DOHH2 (cell line): Measurements from ENCODE around the gene ADTRP.

ENCODE experiments used
- H3F3A ChIP-seq: fragments of 200-600 bp; sonication (generic), shearing (Covaris generic); 2 replicates; pipeline ENCODE4 v1.6.0; 2016; ENCODE audit warnings: antibody characterized with exemption, mild to moderate bottlenecking; ENCODE audit not compliant: control insufficient read depth, insufficient read depth
- H3K27ac ChIP-seq: fragments of 200-600 bp; sonication (generic); 2 replicates; pipeline ENCODE4 v1.5.1; 2014; ENCODE audit warnings: low read depth, mild to moderate bottlenecking, low read length, moderate library complexity
- H3K27me3 ChIP-seq: fragments of 200-600 bp; sonication (generic); 2 replicates; pipeline ENCODE4 v1.6.1; 2014; ENCODE audit warnings: mild to moderate bottlenecking, low read length, mixed read lengths; ENCODE audit not compliant: control insufficient read depth
- H3K36me3 ChIP-seq: fragments of 200-600 bp; sonication (generic); 2 replicates; pipeline ENCODE4 v1.6.1; 2014; ENCODE audit warnings: mild to moderate bottlenecking, low read length, moderate library complexity, mixed read lengths; ENCODE audit not compliant: control insufficient read depth
- H3K4me1 ChIP-seq: fragments of 200-600 bp; sonication (generic); 2 replicates; pipeline ENCODE4 v1.6.1; 2014; ENCODE audit warnings: mild to moderate bottlenecking, low read length, mixed read lengths; ENCODE audit not compliant: control insufficient read depth
- H3K4me2 ChIP-seq: fragments of 200-600 bp; sonication (generic); 2 replicates; pipeline ENCODE4 v1.6.0; 2014; ENCODE audit warnings: mild to moderate bottlenecking, low read length, moderate library complexity
- H3K4me3 ChIP-seq: fragments of 200-600 bp; sonication (generic); 2 replicates; pipeline ENCODE4 v1.5.1; 2014; ENCODE audit warnings: mild to moderate bottlenecking, low read length, mixed read lengths
- H3K79me2 ChIP-seq: fragments of 200-600 bp; sonication (generic); 2 replicates; pipeline ENCODE4 v1.6.1; 2014; ENCODE audit warnings: mild to moderate bottlenecking, low read length, mixed read lengths; ENCODE audit not compliant: control insufficient read depth
- H3K9me2 ChIP-seq: fragments of 200-600 bp; sonication (generic); replicated peaks from 2 replicates; pipeline ENCODE4 v1.6.1; 2014; ENCODE audit warnings: mild to moderate bottlenecking, low read length, mixed read lengths; ENCODE audit not compliant: control insufficient read depth
- H3K9me3 ChIP-seq: fragments of 200-600 bp; sonication (generic); 2 replicates; pipeline ENCODE4 v1.6.1; 2014; ENCODE audit warnings: antibody characterized with exemption, low read length, mixed read lengths; ENCODE audit not compliant: control insufficient read depth, insufficient read depth
- H4K20me1 ChIP-seq: fragments of 200-600 bp; sonication (generic); 2 replicates; pipeline ENCODE4 v1.6.0; 2014; ENCODE audit warnings: low read depth, mild to moderate bottlenecking, antibody characterized with exemption, low read length, moderate library complexity; ENCODE audit not compliant: control insufficient read depth, insufficient read depth
- EZH2phosphoT487 ChIP-seq: fragments of 200-600 bp; sonication (generic); IDR thresholded peaks from 2 replicates; pipeline ENCODE4 v1.6.1; 2017; ENCODE audit warnings: borderline replicate concordance, mild to moderate bottlenecking, antibody characterized with exemption, low read length, moderate library complexity, mixed read lengths
- TF ChIP-seq, protein P1 (sequence below): fragments of 200-600 bp; sonication (generic); IDR thresholded peaks from one replicate; pipeline ENCODE4 v1.5.1; 2014; ENCODE audit warnings: antibody characterized with exemption, mild to moderate bottlenecking, low read depth, low read length; ENCODE audit not compliant: poor library complexity, severe bottlenecking

The ADTRP gene

GRCh38 chr6:11702500-11703130 lies 76.0 kb downstream of the ADTRP start:
- Histone ChIP-seq H3K27ac (no peak overlapping the region), H4K20me1 (no peaks in the 10 kb centered on the region), H3K4me3 (no peak overlapping the region), H3K4me2 (no peak overlapping the region), H3K9me2 (no peaks in the 10 kb centered on the region), H3K4me1 (no peaks in the 10 kb centered on the region), H3K79me2 (no peaks in the 10 kb centered on the region), H3K9me3 (no peaks in the 10 kb centered on the region), H3K36me3 (no peaks in the 10 kb centered on the region), H3F3A (no peaks in the 10 kb centered on the region), H3K27me3 (no peaks in the 10 kb centered on the region)
- no peak for TF ChIP-seq EZH2phosphoT487
- TF ChIP-seq, protein P1, sequence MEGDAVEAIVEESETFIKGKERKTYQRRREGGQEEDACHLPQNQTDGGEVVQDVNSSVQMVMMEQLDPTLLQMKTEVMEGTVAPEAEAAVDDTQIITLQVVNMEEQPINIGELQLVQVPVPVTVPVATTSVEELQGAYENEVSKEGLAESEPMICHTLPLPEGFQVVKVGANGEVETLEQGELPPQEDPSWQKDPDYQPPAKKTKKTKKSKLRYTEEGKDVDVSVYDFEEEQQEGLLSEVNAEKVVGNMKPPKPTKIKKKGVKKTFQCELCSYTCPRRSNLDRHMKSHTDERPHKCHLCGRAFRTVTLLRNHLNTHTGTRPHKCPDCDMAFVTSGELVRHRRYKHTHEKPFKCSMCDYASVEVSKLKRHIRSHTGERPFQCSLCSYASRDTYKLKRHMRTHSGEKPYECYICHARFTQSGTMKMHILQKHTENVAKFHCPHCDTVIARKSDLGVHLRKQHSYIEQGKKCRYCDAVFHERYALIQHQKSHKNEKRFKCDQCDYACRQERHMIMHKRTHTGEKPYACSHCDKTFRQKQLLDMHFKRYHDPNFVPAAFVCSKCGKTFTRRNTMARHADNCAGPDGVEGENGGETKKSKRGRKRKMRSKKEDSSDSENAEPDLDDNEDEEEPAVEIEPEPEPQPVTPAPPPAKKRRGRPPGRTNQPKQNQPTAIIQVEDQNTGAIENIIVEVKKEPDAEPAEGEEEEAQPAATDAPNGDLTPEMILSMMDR, result no peak

DNA sequence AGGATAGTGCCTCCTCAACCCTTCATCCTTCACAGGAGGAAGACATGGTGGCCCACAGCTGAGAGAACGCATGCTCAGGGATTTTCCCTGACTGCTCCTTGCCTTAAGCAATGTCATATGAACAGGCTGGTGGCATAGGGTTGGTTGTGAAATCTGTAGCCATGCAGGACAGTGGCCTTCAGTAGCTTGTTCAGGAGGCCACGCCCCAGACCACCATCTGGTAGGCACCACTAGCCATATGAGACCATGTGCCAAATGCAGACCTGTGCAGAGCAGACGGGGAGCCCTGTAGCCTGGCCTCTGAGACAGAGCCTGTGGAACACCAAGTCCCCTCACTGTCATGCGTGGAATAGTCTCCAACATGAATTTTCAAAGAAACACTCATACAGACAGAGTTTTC lies 76.5 kb downstream of the ADTRP start:
- Histone ChIP-seq H3K27me3 (no peaks in the 10 kb centered on the region), H3K4me2 (no peak overlapping the region), H3K36me3 (no peaks in the 10 kb centered on the region), H3K4me1 (no peaks in the 10 kb centered on the region), H3K4me3 (no peak overlapping the region), H4K20me1 (no peaks in the 10 kb centered on the region), H3K9me3 (no peaks in the 10 kb centered on the region), H3K27ac (no peak overlapping the region), H3K79me2 (no peaks in the 10 kb centered on the region), H3F3A (no peaks in the 10 kb centered on the region), H3K9me2 (no peaks in the 10 kb centered on the region)
- TF ChIP-seq, protein P1, result no peak
- TF ChIP-seq EZH2phosphoT487, result no peak

GRCh38 chr6:11701573-11701972 lies 77.0 kb downstream of the ADTRP start:
- H3K4me3 ChIP-seq, result no peak overlapping the region
- no peaks in the 10 kb centered on the region for H3K9me2 ChIP-seq
- H3K79me2 ChIP-seq, result no peaks in the 10 kb centered on the region
- no peaks in the 10 kb centered on the region for H3K36me3 ChIP-seq
- no peak overlapping the region for H3K4me2 ChIP-seq
- no peaks in the 10 kb centered on the region for H3K27me3 ChIP-seq
- H3F3A ChIP-seq, result no peaks in the 10 kb centered on the region
- H4K20me1 ChIP-seq, result no peaks in the 10 kb centered on the region
- H3K9me3 ChIP-seq, result no peaks in the 10 kb centered on the region
- H3K27ac ChIP-seq, result no peak overlapping the region
- TF ChIP-seq, protein P1, result no peak
- TF ChIP-seq EZH2phosphoT487, result no peak
- H3K4me1 ChIP-seq, result no peaks in the 10 kb centered on the region
